SK-N-SH treated with all-trans-retinoic acid at 6 μM for 48 hours (cell line): ENCODE measurements around the gene CLN6.

Experiments
- GLIS3 ChIP-seq: fragments of 250-450 bp; sonication (Bioruptor Pico); IDR thresholded peaks from 2 replicates; pipeline ENCODE4 v1.5.0; 2020; ENCODE audit warnings: mild to moderate bottlenecking, moderate library complexity
- PPARA ChIP-seq: fragments of 250-450 bp; sonication (Bioruptor Pico); IDR thresholded peaks from 2 replicates; pipeline ENCODE4 v1.5.0; 2020; ENCODE audit warnings: mild to moderate bottlenecking, borderline replicate concordance

GRCh38 chr15:68264282-68264681, 34.8 kb upstream of the CLN6 start:
- TF ChIP-seq PPARA (CRISPR knock-in tag) (no peak), GLIS3 (no peak)
